ENCODE data around the gene PPRC1. TPM values are rescaled to one million over a fixed set of nuclear protein-coding genes. Genes with fewer than 3 reads are reported as not detected.

Gene PPRC1
- total RNA-seq, 1 experiment from 2014 or later = 43.9 TPM

DNA sequence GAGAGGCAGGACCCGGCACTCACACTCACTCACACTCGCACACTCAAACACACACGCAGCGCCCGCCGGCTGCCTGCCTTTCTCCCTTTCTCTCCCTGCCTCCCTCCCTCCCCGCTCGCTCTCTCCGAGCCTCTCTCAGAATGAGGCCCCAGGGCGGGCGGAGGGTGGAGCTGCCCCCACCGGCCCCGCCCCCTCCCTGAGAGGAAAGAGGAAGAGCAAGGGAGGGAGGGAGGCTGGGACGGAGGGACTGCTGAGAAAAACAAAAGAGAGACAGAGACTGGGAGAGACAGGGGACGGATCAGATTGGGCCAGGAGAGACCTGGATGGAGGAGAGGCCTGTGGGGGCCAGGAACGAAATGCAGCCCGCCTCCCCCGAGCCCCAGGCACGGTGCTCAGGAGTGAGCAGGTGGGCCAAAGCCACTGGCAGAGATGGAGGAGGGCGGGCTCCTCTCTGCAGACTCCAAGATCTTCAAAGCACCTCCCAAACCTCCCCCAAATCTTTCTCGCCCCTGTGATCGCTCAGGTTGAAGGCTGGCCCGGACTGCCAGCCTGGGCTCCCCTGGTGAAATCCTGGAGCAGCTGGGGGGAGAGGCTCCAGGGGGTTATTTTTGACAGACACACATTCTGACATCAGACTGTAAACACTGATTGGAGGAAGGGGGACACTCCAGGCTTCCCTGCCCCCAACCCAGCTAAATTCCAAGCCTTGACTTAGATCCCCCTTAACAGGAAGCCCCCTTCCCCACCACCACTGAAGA, 17.8 kb upstream of the PPRC1 start:
- no peaks in the 10 kb centered on the region for H3K27me3 Mint-ChIP-seq (ENCODE audit: unreplicated experiment)
- no TSS peak for BruUV-seq (replicated peaks)
- peak; percentile 81 for DNase-seq
- H3K4me3 Mint-ChIP-seq (ENCODE audit: low read depth, unreplicated experiment) = peak overlapping the region; percentile 85
- peaks cover 43% of the 10 kb centered on the region for H3K4me1 Mint-ChIP-seq (ENCODE audit: low read depth, unreplicated experiment)
- CTCF ChIA-PET = interaction anchor here (0.8 kb wide), 1 partner anchor 15 kb away, joined by 3 read pairs; no protein-coding TSS in a partner anchor
- H3K27ac Mint-ChIP-seq (ENCODE audit: unreplicated experiment) = peak overlapping the region; percentile 50
- H3K36me3 Mint-ChIP-seq (ENCODE audit: insufficient read depth, unreplicated experiment) = peaks cover 16% of the 10 kb centered on the region
- TF ChIP-seq, protein P1, sequence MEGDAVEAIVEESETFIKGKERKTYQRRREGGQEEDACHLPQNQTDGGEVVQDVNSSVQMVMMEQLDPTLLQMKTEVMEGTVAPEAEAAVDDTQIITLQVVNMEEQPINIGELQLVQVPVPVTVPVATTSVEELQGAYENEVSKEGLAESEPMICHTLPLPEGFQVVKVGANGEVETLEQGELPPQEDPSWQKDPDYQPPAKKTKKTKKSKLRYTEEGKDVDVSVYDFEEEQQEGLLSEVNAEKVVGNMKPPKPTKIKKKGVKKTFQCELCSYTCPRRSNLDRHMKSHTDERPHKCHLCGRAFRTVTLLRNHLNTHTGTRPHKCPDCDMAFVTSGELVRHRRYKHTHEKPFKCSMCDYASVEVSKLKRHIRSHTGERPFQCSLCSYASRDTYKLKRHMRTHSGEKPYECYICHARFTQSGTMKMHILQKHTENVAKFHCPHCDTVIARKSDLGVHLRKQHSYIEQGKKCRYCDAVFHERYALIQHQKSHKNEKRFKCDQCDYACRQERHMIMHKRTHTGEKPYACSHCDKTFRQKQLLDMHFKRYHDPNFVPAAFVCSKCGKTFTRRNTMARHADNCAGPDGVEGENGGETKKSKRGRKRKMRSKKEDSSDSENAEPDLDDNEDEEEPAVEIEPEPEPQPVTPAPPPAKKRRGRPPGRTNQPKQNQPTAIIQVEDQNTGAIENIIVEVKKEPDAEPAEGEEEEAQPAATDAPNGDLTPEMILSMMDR (IDR thresholded peaks at IDR 0.05; ENCODE audit: unreplicated experiment) = no peak
- intact Hi-C loops (cut with micrococcal nuclease; ENCODE audit: unreplicated experiment) = no loop called here
- no peaks in the 10 kb centered on the region for H3K9me3 Mint-ChIP-seq (ENCODE audit: low read depth, unreplicated experiment)

DNA sequence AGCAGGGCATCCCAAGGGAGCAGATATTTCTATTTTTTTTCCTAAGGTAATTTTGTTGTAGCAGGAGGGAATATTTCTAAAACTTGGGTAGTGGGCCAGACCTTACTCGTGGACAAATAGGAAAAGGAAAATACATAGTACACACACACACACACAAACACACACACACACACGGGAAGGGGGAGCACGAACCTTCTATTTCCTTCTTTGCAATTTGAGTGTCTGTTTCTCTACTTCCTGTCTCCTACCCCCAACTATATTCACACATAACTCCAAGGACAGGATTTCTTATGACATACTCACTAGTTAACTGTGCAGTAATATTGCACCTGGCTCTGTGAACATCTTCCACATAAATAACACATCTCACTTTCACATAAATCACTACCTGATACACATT, 17.1 kb upstream of the PPRC1 start:
- H3K27me3 Mint-ChIP-seq (ENCODE audit: unreplicated experiment) = no peaks in the 10 kb centered on the region
- H3K4me1 Mint-ChIP-seq (ENCODE audit: low read depth, unreplicated experiment) = peaks cover 43% of the 10 kb centered on the region

DNA sequence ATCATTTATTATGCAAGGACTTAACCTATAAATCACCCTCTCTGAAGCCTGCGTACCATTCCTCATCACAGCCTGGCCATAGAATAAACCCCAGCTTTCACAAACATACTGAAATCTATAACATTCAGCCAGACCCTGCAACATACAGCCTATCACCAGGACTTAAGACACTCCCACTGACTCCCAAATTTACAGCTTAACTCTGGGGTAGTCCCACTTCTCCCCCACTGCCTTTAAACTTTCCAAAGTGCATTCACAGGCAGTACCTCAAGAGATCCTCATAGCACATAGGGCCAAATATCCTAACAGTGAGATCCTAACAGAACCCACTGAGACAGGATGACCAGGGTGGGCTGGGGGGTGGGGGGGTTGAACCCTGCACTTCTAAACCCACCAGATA, 16.2 kb upstream of the PPRC1 start:
- TF ChIP-seq, protein P1 (IDR thresholded peaks at IDR 0.05; ENCODE audit: unreplicated experiment) = no peak
- no peak for DNase-seq
- CTCF ChIA-PET = no interaction called here
- peaks cover 22% of the 10 kb centered on the region for H3K36me3 Mint-ChIP-seq (ENCODE audit: insufficient read depth, unreplicated experiment)
- H3K4me3 Mint-ChIP-seq (ENCODE audit: low read depth, unreplicated experiment) = no peak overlapping the region
- H3K27ac Mint-ChIP-seq (ENCODE audit: unreplicated experiment) = no peak overlapping the region
- no peaks in the 10 kb centered on the region for H3K9me3 Mint-ChIP-seq (ENCODE audit: low read depth, unreplicated experiment)
- BruUV-seq (replicated peaks) = no TSS peak
- intact Hi-C loops (cut with micrococcal nuclease; ENCODE audit: unreplicated experiment) = no loop called here
- H3K27me3 Mint-ChIP-seq (ENCODE audit: unreplicated experiment) = no peaks in the 10 kb centered on the region
- peaks cover 43% of the 10 kb centered on the region for H3K4me1 Mint-ChIP-seq (ENCODE audit: low read depth, unreplicated experiment)

More for the DNA sequence above, 17.1 kb upstream of the PPRC1 start:
- no peaks in the 10 kb centered on the region for H3K9me3 Mint-ChIP-seq (ENCODE audit: low read depth, unreplicated experiment)
- peaks cover 22% of the 10 kb centered on the region for H3K36me3 Mint-ChIP-seq (ENCODE audit: insufficient read depth, unreplicated experiment)
- DNase-seq = no peak
- no peak overlapping the region for H3K4me3 Mint-ChIP-seq (ENCODE audit: low read depth, unreplicated experiment)
- CTCF ChIA-PET = no interaction called here
- no TSS peak for BruUV-seq (replicated peaks)
- no peak overlapping the region for H3K27ac Mint-ChIP-seq (ENCODE audit: unreplicated experiment)
- TF ChIP-seq, protein P1 (IDR thresholded peaks at IDR 0.05; ENCODE audit: unreplicated experiment) = no peak
- intact Hi-C loops (cut with micrococcal nuclease; ENCODE audit: unreplicated experiment) = no loop called here

DNA sequence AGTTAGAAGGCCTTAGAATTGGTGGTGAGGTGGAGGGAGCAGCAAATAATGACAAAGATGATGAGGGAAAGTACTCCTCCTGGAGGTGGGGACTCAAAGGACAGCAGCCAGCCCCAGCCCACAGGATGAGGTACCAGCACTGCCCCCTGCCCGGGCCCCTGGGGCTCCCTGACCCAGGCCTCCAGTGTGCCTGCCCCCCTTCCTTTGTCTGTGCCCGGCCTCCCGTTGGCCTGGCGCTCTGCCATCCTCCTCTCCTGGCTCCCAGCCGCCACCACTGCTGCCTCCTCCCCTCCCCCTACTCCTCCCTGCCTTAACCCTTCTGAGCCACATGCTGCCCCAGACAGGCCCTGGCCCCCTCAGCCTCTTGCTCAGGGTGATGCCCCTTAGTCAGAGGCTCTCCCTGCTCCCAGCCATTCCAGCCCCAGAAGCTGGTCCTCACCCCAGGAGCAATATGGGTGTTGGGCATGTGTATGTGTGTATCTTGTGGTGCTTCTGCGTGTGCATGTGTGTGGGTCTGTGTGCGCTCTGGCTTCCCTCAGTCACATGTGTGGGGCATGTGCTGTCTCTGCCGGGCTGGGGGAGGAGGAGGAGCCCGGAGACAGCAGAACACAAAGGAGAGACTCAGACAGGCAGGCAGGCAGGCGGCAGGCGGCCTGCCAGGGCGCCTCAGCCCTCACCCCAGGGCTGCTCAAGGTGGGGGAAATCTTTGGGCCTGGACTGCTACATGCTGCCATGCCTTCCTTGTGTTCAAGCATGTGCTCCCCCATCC, 15.3 kb upstream of the PPRC1 start:
- peaks cover 22% of the 10 kb centered on the region for H3K36me3 Mint-ChIP-seq (ENCODE audit: insufficient read depth, unreplicated experiment)
- peaks cover 43% of the 10 kb centered on the region for H3K4me1 Mint-ChIP-seq (ENCODE audit: low read depth, unreplicated experiment)
- no TSS peak for BruUV-seq (replicated peaks)
- peak overlapping the region; percentile 32 for H3K4me3 Mint-ChIP-seq (ENCODE audit: low read depth, unreplicated experiment)
- H3K9me3 Mint-ChIP-seq (ENCODE audit: low read depth, unreplicated experiment) = no peaks in the 10 kb centered on the region
- TF ChIP-seq, protein P1 (IDR thresholded peaks at IDR 0.05; ENCODE audit: unreplicated experiment) = no peak
- CTCF ChIA-PET = no interaction called here
- DNase-seq = peak; percentile 54
- no peaks in the 10 kb centered on the region for H3K27me3 Mint-ChIP-seq (ENCODE audit: unreplicated experiment)
- peak overlapping the region; percentile 42 for H3K27ac Mint-ChIP-seq (ENCODE audit: unreplicated experiment)
- intact Hi-C loops (cut with micrococcal nuclease; ENCODE audit: unreplicated experiment) = no loop called here

All from Calu3 (cell line).